Measurements from ENCODE around the gene TMEM139.
"Not testable (repeated sequence)": the region's sequence is repeated elsewhere in the genome, so short reads cannot be mapped to it uniquely, and the experiment has no call there.

GRCh38 chr7:143289888-143290287 lies 5.1 kb downstream of the TMEM139 start:
- TF ChIP-seq CTCF (IDR thresholded peaks at IDR 0.05; ENCODE audit: insufficient read depth, low read depth, low read length); EZH2 (IDR thresholded peaks at IDR 0.05; ENCODE audit: insufficient read depth, low read length): not testable (repeated sequence)

Data from astrocyte (in vitro differentiated cells and primary cell).